ENCODE results near the gene DNAH17. TPM values are rescaled to one million over a fixed set of nuclear protein-coding genes. Genes with fewer than 3 reads are reported as not detected.
A peak's percentile ranks its signal among the peaks of the same experiment; 100 is the strongest.

DNAH17 gene
- total and polyA plus RNA-seq, 4 experiments from 2014 or later = 0.49 to 1.0 (median 0.78) TPM; not detected in 1

DNA sequence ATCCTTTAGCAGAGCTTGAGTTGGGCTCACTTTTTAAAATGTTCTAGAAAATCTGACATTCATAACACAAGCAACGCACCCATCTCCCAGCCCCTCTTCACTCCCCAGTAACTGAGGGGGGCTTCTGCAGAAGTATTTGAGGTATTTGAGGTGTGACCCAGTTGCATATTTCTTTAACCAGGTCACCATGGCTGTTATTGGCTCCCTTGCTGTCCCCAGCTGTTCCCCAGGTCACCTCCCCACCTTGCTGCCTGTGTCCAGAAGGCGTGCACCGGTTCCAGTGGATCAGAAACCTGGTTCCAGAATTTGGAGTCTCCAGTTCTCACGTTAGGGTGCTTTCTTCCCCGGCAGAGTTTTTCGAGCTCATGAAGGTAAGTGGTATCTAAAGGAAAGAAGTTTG lies 184.9 kb downstream of the DNAH17 start:
- DNase-seq = no peak
- Histone ChIP-seq H3K36me3 (ENCODE audit: insufficient read depth, low read length) (peaks cover 34% of the 10 kb centered on the region), H3K4me1 (ENCODE audit: insufficient read depth, low read length) (peaks cover 28% of the 10 kb centered on the region), H3K4me3 (ENCODE audit: low read length in 2 of 2) (no peak overlapping the region), H3K27me3 (ENCODE audit: insufficient read depth, low read length) (no peaks in the 10 kb centered on the region), H3K9me3 (ENCODE audit: control insufficient read depth in 1 of 2, low read length in 2 of 2) (no peaks in the 10 kb centered on the region), H3K27ac (ENCODE audit: low read depth, low read length) (no peak overlapping the region)
- H3K9me3 Mint-ChIP-seq = no peaks in the 10 kb centered on the region
- H3K4me3 Mint-ChIP-seq = no peak overlapping the region
- H3K27me3 Mint-ChIP-seq = no peaks in the 10 kb centered on the region
- H3K27ac Mint-ChIP-seq = peak overlapping the region in 2 of 7 donors; percentile 22 to 37
- intact Hi-C loops (cut with micrococcal nuclease) = no loop called here
- CTCF ChIA-PET (ENCODE audit: partially characterized antibody) = interaction anchor here (1.1 to 2.4 kb wide), 3 partner anchors 9 to 29 kb away, joined by 3 to 11 read pairs (median 3); no protein-coding TSS in a partner anchor
- H3K4me1 Mint-ChIP-seq = peaks cover 27 to 70% (median 36%) of the 10 kb centered on the region in 4 donors
- H3K36me3 Mint-ChIP-seq = peaks cover 37 to 52% of the 10 kb centered on the region in 2 donors
- POLR2A ChIA-PET (ENCODE audit: partially characterized antibody) = interaction anchor here (0.9 kb wide), 1 partner anchor 20 kb away, joined by 3 read pairs; no protein-coding TSS in a partner anchor

GRCh38 chr17:78391843-78392242 lies 185.4 kb downstream of the DNAH17 start:
- ChIA-PET CTCF (ENCODE audit: partially characterized antibody) (interaction anchor here (0.7 to 2.4 kb wide), 4 partner anchors 10 to 30 kb away, joined by 3 to 11 read pairs (median 3); no protein-coding TSS in a partner anchor), POLR2A (ENCODE audit: partially characterized antibody) (interaction anchor here (0.9 to 1.0 kb wide), 3 partner anchors 9 to 20 kb away, joined by 3 to 4 read pairs (median 3); partner anchors contain the start of gene PGS1)
- DNase-seq = no peak
- intact Hi-C loops (cut with micrococcal nuclease) = no loop called here
- Histone ChIP-seq H3K9me3 (ENCODE audit: control insufficient read depth in 1 of 2, low read length in 2 of 2) (no peaks in the 10 kb centered on the region), H3K4me3 (ENCODE audit: low read length in 2 of 2) (no peak overlapping the region), H3K27me3 (ENCODE audit: insufficient read depth, low read length) (no peaks in the 10 kb centered on the region), H3K36me3 (ENCODE audit: insufficient read depth, low read length) (peaks cover 30% of the 10 kb centered on the region), H3K27ac (ENCODE audit: low read depth, low read length) (no peak overlapping the region), H3K4me1 (ENCODE audit: insufficient read depth, low read length) (peaks cover 31% of the 10 kb centered on the region)
- Mint-ChIP-seq H3K4me1 (peaks cover 28 to 74% (median 39%) of the 10 kb centered on the region in 4 donors), H3K27me3 (no peaks in the 10 kb centered on the region), H3K36me3 (peaks cover 32 to 48% of the 10 kb centered on the region in 2 donors), H3K4me3 (no peak overlapping the region), H3K27ac (peak overlapping the region in 1 of 7 donors; percentile 30), H3K9me3 (no peaks in the 10 kb centered on the region)

DNA sequence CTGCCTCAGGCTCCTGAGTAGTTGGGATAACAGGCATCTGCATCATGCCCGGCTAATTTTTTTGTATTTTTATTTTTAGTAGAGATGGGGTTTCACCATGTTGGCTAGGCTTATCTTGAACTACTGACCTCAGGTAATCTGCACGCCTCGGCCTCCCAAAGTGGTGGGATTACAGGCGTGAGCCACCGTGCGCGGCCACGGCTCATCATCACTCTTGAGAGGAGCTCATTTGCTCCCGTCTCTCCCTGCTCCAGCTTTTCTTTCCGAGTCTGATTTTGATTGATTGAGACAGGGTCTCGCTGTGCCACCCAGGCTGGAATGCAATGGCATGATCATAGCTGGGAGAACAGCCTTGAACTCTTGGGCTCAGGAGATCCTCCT lies 186.2 kb downstream of the DNAH17 start:
- H3K4me1 Mint-ChIP-seq = peaks cover 36 to 76% (median 47%) of the 10 kb centered on the region in 4 donors
- ChIA-PET CTCF (ENCODE audit: partially characterized antibody) (interaction anchor here (0.7 to 2.4 kb wide), 3 partner anchors 24 to 31 kb away, joined by 3 to 11 read pairs (median 3); no protein-coding TSS in a partner anchor), POLR2A (ENCODE audit: partially characterized antibody) (interaction anchor here (1.0 kb wide), 2 partner anchors 8 to 13 kb away, joined by 3 to 4 read pairs; partner anchors contain the start of gene PGS1)
- H3K36me3 ChIP-seq (ENCODE audit: insufficient read depth, low read length) = peaks cover 22% of the 10 kb centered on the region
- DNase-seq = no peak
- intact Hi-C loops (cut with micrococcal nuclease) = no loop called here
- H3K4me3 Mint-ChIP-seq = no peak overlapping the region
- H3K4me1 ChIP-seq (ENCODE audit: insufficient read depth, low read length) = peaks cover 39% of the 10 kb centered on the region
- no peak overlapping the region for H3K27ac ChIP-seq (ENCODE audit: low read depth, low read length)
- H3K27ac Mint-ChIP-seq = peak overlapping the region in 2 of 7 donors; percentile 57 to 60
- no peak overlapping the region for H3K4me3 ChIP-seq (ENCODE audit: low read length in 2 of 2)
- no peaks in the 10 kb centered on the region for H3K9me3 ChIP-seq (ENCODE audit: control insufficient read depth in 1 of 2, low read length in 2 of 2)
- no peaks in the 10 kb centered on the region for H3K27me3 Mint-ChIP-seq
- no peaks in the 10 kb centered on the region for H3K27me3 ChIP-seq (ENCODE audit: insufficient read depth, low read length)
- H3K9me3 Mint-ChIP-seq = no peaks in the 10 kb centered on the region
- peaks cover 24 to 44% of the 10 kb centered on the region in 2 donors for H3K36me3 Mint-ChIP-seq

DNA sequence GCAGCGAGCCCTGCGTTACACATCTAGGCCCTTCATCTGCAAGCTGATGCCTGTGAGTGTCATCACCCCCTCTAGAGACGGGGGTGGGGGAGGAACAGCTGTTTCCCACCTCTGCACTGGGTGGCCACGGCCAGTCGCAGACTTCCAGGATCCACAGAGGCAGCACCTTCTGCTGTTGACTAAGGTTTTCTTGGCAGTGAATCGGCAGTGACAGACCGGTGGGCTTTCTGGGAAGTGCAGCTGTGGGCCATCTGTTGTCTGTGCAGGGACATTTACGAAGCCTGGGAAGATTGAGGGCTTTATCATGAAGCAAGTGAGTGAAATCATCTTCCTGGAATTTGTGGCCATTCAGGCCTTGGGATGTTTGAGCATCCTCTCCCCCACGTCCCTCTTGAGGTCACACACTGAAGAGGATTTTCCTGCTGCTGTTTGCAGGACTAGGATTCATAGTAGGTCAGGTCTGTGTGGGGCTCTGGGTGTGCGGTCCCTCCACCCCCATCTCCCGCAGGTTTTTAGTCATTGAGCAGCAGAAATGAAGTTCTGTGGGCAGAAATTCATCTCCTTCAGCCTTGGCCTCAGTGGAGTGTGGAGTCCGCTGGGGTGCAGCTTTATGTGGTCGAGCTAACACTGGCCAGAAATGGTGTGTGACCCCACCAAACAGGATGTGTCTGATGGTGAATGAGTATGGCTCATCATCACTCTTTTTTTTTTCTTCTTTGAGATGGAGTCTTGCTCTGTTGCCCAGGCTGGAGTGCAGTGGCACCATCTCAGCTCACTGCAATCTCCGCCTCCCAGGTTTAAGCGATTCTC lies 186.8 kb downstream of the DNAH17 start:
- Mint-ChIP-seq H3K9me3 (no peaks in the 10 kb centered on the region), H3K4me3 (peak overlapping the region in 1 of 8 donors; percentile 20), H3K36me3 (peaks cover 19 to 39% of the 10 kb centered on the region in 2 donors), H3K27ac (peak overlapping the region in 3 of 7 donors; percentile 57 to 70 (median 60)), H3K4me1 (peaks cover 40 to 80% (median 52%) of the 10 kb centered on the region in 4 donors), H3K27me3 (no peaks in the 10 kb centered on the region)
- H3K4me1 ChIP-seq (ENCODE audit: insufficient read depth, low read length) = peaks cover 45% of the 10 kb centered on the region
- ChIA-PET CTCF (ENCODE audit: partially characterized antibody) (interaction anchor here (1.1 to 2.4 kb wide), 2 partner anchors 24 to 31 kb away, joined by 3 to 11 read pairs; no protein-coding TSS in a partner anchor), POLR2A (ENCODE audit: partially characterized antibody) (interaction anchor here (1.0 kb wide), 1 partner anchor 8 kb away, joined by 3 read pairs; no protein-coding TSS in a partner anchor)
- no peak for DNase-seq
- peaks cover 17% of the 10 kb centered on the region for H3K36me3 ChIP-seq (ENCODE audit: insufficient read depth, low read length)
- no peaks in the 10 kb centered on the region for H3K9me3 ChIP-seq (ENCODE audit: control insufficient read depth in 1 of 2, low read length in 2 of 2)
- H3K27me3 ChIP-seq (ENCODE audit: insufficient read depth, low read length) = no peaks in the 10 kb centered on the region
- H3K27ac ChIP-seq (ENCODE audit: low read depth, low read length) = no peak overlapping the region
- no peak overlapping the region for H3K4me3 ChIP-seq (ENCODE audit: low read length in 2 of 2)
- intact Hi-C loops (cut with micrococcal nuclease) = no loop called here

- Histone ChIP-seq H3K9me3 (ENCODE audit: control insufficient read depth in 1 of 2, low read length in 2 of 2) (no peaks in the 10 kb centered on the region), H3K4me3 (ENCODE audit: low read length in 2 of 2) (no peak overlapping the region), H3K4me1 (ENCODE audit: insufficient read depth, low read length) (peaks cover 67% of the 10 kb centered on the region), H3K27ac (ENCODE audit: low read depth, low read length) (no peak overlapping the region), H3K36me3 (ENCODE audit: insufficient read depth, low read length) (peaks cover 11% of the 10 kb centered on the region), H3K27me3 (ENCODE audit: insufficient read depth, low read length) (no peaks in the 10 kb centered on the region)
- no peak for DNase-seq
- POLR2A ChIA-PET (ENCODE audit: partially characterized antibody) = no interaction called here
- H3K4me1 Mint-ChIP-seq = peaks cover 47 to 88% (median 61%) of the 10 kb centered on the region in 4 donors
- H3K36me3 Mint-ChIP-seq = peaks cover 5 to 25% of the 10 kb centered on the region in 2 donors
- H3K4me3 Mint-ChIP-seq = peak overlapping the region in 7 of 8 donors; percentile 11 to 85 (median 70)
- no peaks in the 10 kb centered on the region for H3K27me3 Mint-ChIP-seq
- CTCF ChIA-PET (ENCODE audit: partially characterized antibody) = interaction anchor here (1.1 kb wide), 1 partner anchor 20 kb away, joined by 3 read pairs; no protein-coding TSS in a partner anchor
- intact Hi-C loops (cut with micrococcal nuclease) = no loop called here
- H3K9me3 Mint-ChIP-seq = no peaks in the 10 kb centered on the region
- peak overlapping the region; percentile 61 to 91 (median 76) for H3K27ac Mint-ChIP-seq
These were observed 188.9 kb downstream of the DNAH17 start for GRCh38 chr17:78387977-78388941.

GRCh38 chr17:78384479-78385175 lies 192.6 kb downstream of the DNAH17 start:
- peak overlapping the region; percentile 40 for H3K27ac ChIP-seq (ENCODE audit: low read depth, low read length)
- H3K4me1 ChIP-seq (ENCODE audit: insufficient read depth, low read length) = peaks cover 95% of the 10 kb centered on the region
- Mint-ChIP-seq H3K4me3 (peak overlapping the region; percentile 59 to 91 (median 73)), H3K36me3 (peaks cover 5 to 23% of the 10 kb centered on the region in 2 donors), H3K9me3 (no peaks in the 10 kb centered on the region), H3K27ac (peak overlapping the region; percentile 85 to 96 (median 94)), H3K27me3 (no peaks in the 10 kb centered on the region), H3K4me1 (peaks cover 59 to 95% (median 78%) of the 10 kb centered on the region in 4 donors)
- no peak for DNase-seq
- H3K27me3 ChIP-seq (ENCODE audit: insufficient read depth, low read length) = no peaks in the 10 kb centered on the region
- peak overlapping the region; percentile 1 to 24 for H3K4me3 ChIP-seq (ENCODE audit: low read length in 2 of 2)
- ChIA-PET CTCF (ENCODE audit: partially characterized antibody) (interaction anchor here (1.2 to 2.0 kb wide), 3 partner anchors 37 to 133 kb away, joined by 3 to 8 read pairs (median 3); no protein-coding TSS in a partner anchor), POLR2A (ENCODE audit: partially characterized antibody) (interaction anchor here (1.3 to 1.6 kb wide), 2 partner anchors 12 to 24 kb away, joined by 5 to 6 read pairs; no protein-coding TSS in a partner anchor)
- intact Hi-C loops (cut with micrococcal nuclease) = loop anchor here (5.0 kb wide), 1 partner anchor 38 kb away; no protein-coding TSS in a partner anchor
- no peaks in the 10 kb centered on the region for H3K9me3 ChIP-seq (ENCODE audit: control insufficient read depth in 1 of 2, low read length in 2 of 2)
- H3K36me3 ChIP-seq (ENCODE audit: insufficient read depth, low read length) = no peaks in the 10 kb centered on the region
